HepG2 (cell line): ENCODE measurements around the gene C18orf63. TPM values are rescaled to one million over a fixed set of nuclear protein-coding genes. Genes with fewer than 3 reads are reported as not detected.

ENCODE experiments used
- BRCA1 ChIP-seq: sonication (generic); formaldehyde crosslinking; IDR thresholded peaks from 2 replicates; pipeline ENCODE4 v1.4.0; 2020; ENCODE audit warnings: missing genetic modification reagents
- CENPX ChIP-seq: sonication (generic); formaldehyde crosslinking; IDR thresholded peaks from 2 replicates; pipeline ENCODE4 v1.9.0; 2021; ENCODE audit warnings: mild to moderate bottlenecking, missing genetic modification reagents, moderate library complexity
- CTCF ChIP-seq: sonication (generic); formaldehyde crosslinking; IDR thresholded peaks from 2 replicates; pipeline ENCODE4 v1.5.0; 2020; ENCODE audit warnings: mild to moderate bottlenecking, missing genetic modification reagents, moderate library complexity
- FOXA1 ChIP-seq, 2 experiments: fragments of 450-650 bp in 1 of 2; sonication (generic) in 1 of 2; formaldehyde crosslinking in 1 of 2; IDR thresholded peaks; 2 replicates each; pipeline versions ENCODE4 v1.4.0 to v1.6.1; 2016 to 2020; ENCODE audit warnings: missing genetic modification reagents in 1 of 2
- GTF3A ChIP-seq: sonication (generic); formaldehyde crosslinking; conservative IDR thresholded peaks from 2 replicates; pipeline ENCODE4 v1.4.0; 2020; ENCODE audit warnings: mild to moderate bottlenecking, missing genetic modification reagents
- HMGA1 ChIP-seq: sonication (generic); formaldehyde crosslinking; conservative IDR thresholded peaks from 2 replicates; pipeline ENCODE4 v1.4.0; 2020; ENCODE audit warnings: missing genetic modification reagents
- HNRNPL ChIP-seq: fragments of 200-400 bp; formaldehyde crosslinking; IDR thresholded peaks from 2 replicates; pipeline ENCODE4 v1.6.1; 2017; ENCODE audit warnings: mild to moderate bottlenecking, low read depth, low read length
- JDP2 ChIP-seq: sonication (generic); formaldehyde crosslinking; IDR thresholded peaks from 2 replicates; pipeline ENCODE4 v1.8.1; 2022; ENCODE audit warnings: missing genetic modification reagents, borderline replicate concordance
- KAT8 ChIP-seq: IDR thresholded peaks from 2 replicates; pipeline ENCODE4 v1.6.1; 2016; ENCODE audit warnings: missing genetic modification reagents, missing compliant biosample characterization
- KDM4B ChIP-seq: sonication (generic); formaldehyde crosslinking; IDR thresholded peaks from 2 replicates; pipeline ENCODE4 v1.4.0; 2020; ENCODE audit warnings: missing genetic modification reagents
- NFAT5 ChIP-seq: sonication (generic); formaldehyde crosslinking; IDR thresholded peaks from 2 replicates; pipeline ENCODE4 v1.4.0; 2020; ENCODE audit warnings: missing genetic modification reagents
- SMC3 ChIP-seq: IDR thresholded peaks from 2 replicates; pipeline ENCODE4 v1.6.1; 2011; ENCODE audit warnings: low read length, improper control_type of control experiment
- STAT5B ChIP-seq: sonication (generic); formaldehyde crosslinking; IDR thresholded peaks from 2 replicates; pipeline ENCODE4 v1.4.0; 2020; ENCODE audit warnings: missing genetic modification reagents
- TBP ChIP-seq: sonication (generic); formaldehyde crosslinking; IDR thresholded peaks from 2 replicates; pipeline ENCODE4 v1.5.0; 2020; ENCODE audit warnings: missing genetic modification reagents
- TOE1 ChIP-seq: sonication (generic); formaldehyde crosslinking; IDR thresholded peaks from 2 replicates; pipeline ENCODE4 v1.4.0; 2020; ENCODE audit warnings: mild to moderate bottlenecking, missing genetic modification reagents
- ZBTB38 ChIP-seq: sonication (generic); formaldehyde crosslinking; IDR thresholded peaks from 2 replicates; pipeline ENCODE4 v1.5.1; 2020; ENCODE audit warnings: mild to moderate bottlenecking, missing genetic modification reagents
- ZBTB7A ChIP-seq: sonication (generic); formaldehyde crosslinking; IDR thresholded peaks from 2 replicates; pipeline ENCODE4 v1.8.0; 2022; ENCODE audit warnings: mild to moderate bottlenecking, missing genetic modification reagents
- ZNF10 ChIP-seq: sonication (generic); formaldehyde crosslinking; IDR thresholded peaks from 2 replicates; pipeline ENCODE4 v1.4.0; 2020; ENCODE audit warnings: mild to moderate bottlenecking, low read depth, missing genetic modification reagents, borderline replicate concordance
- ZNF256 ChIP-seq: sonication (generic); formaldehyde crosslinking; conservative IDR thresholded peaks from 2 replicates; pipeline ENCODE4 v1.4.0; 2020; ENCODE audit warnings: missing genetic modification reagents
- ZNF589 ChIP-seq: sonication (generic); formaldehyde crosslinking; conservative IDR thresholded peaks from 2 replicates; pipeline ENCODE4 v1.8.0; 2022; ENCODE audit warnings: mild to moderate bottlenecking, moderate library complexity, missing genetic modification reagents
- ZSCAN5A ChIP-seq: sonication (generic); formaldehyde crosslinking; IDR thresholded peaks from 2 replicates; pipeline ENCODE4 v1.8.0; 2022; ENCODE audit warnings: mild to moderate bottlenecking, missing genetic modification reagents, borderline replicate concordance
- ZSCAN9 ChIP-seq: IDR thresholded peaks from 2 replicates; pipeline ENCODE4 v1.6.1; 2016; ENCODE audit warnings: borderline replicate concordance
- polyA plus RNA-seq, 8 experiments: library from polyadenylated mRNA; depleted of rRNA in 3 of 8; stranded (reverse) in 7 of 8; unstranded in 1 of 8; fragments of >200 nt; fragmentation: Illumina TruSeq in 4 of 8; extraction: Trizol in 4 of 8; gene quantifications; 2 replicates each; pipeline versions ENCODE4 v1.2.1 to v1.2.3, GENCODE V29; 2011 to 2016; ENCODE audit warnings: low read depth in 4 of 8, missing spikeins in 1 of 8, mixed read lengths in 1 of 8; ENCODE audit not compliant: insufficient read depth in 1 of 8
- total RNA-seq, 5 experiments: library from RNA; depleted of rRNA; stranded (reverse); fragments of >200 nt; fragmentation: Illumina TruSeq; extraction: Trizol; gene quantifications; 2 replicates each; pipeline ENCODE4 v1.2.3, GENCODE V29; 2016; ENCODE audit warnings: low read depth in 1 of 5

The C18orf63 gene
- total and polyA plus RNA-seq, 2 of the 13 experiments (the other 11 are each of a cell fraction or from before 2014, with no cell fraction given): 0.01 TPM; not detected in 1

- TF ChIP-seq NFAT5 (CRISPR knock-in tag) (no peak), BRCA1 (CRISPR knock-in tag) (0 out of 2 replicates have a peak, but pooled peaks have one; percentile 50), ZBTB38 (CRISPR knock-in tag) (no peak), ZNF589 (CRISPR knock-in tag) (no peak), FOXA1 (IDR thresholded peaks at IDR 0.05) (no peak), FOXA1 (CRISPR knock-in tag; IDR thresholded peaks at IDR 0.05) (no peak), HNRNPL (no peak), STAT5B (no peak), TBP (CRISPR knock-in tag) (no peak), KDM4B (CRISPR knock-in tag) (no peak), CENPX (CRISPR knock-in tag) (no peak), ZSCAN9 (no peak), SMC3 (peak; percentile 98), ZBTB7A (no peak), GTF3A (CRISPR knock-in tag) (no peak), HMGA1 (CRISPR knock-in tag) (no peak), TOE1 (CRISPR knock-in tag) (no peak), ZNF256 (no peak), KAT8 (0 out of 2 replicates have a peak, but pooled peaks have one; percentile 25), ZNF10 (CRISPR knock-in tag) (no peak), ZSCAN5A (CRISPR knock-in tag) (no peak), CTCF (CRISPR knock-in tag) (peak; percentile 88), JDP2 (CRISPR knock-in tag) (no peak)
These were observed 37.6 kb downstream of the C18orf63 start (continued) for GRCh38 chr18:74353169-74353775.
